ENCODE data around the gene ZNF575. TPM values are rescaled to one million over a fixed set of nuclear protein-coding genes. Genes with fewer than 3 reads are reported as not detected.

ZNF575 gene
- total and polyA plus RNA-seq, 10 of the 15 experiments (the other 5 are each of a cell fraction or from before 2014, with no cell fraction given): 0.18 to 2.8 (median 0.75) TPM

GRCh38 chr19:43526884-43527859 is 5.8 kb upstream of the ZNF575 start, which contains the start of gene ETHE1 (continued):
- TF ChIP-seq JUND (IDR thresholded peaks at IDR 0.05; ENCODE audit: low read depth, low read length): no peak
- peak in 1 of 2 experiments; percentile 17; a peak in 1 of 4 replicates for TF ChIP-seq IKZF2 (IDR thresholded peaks at IDR 0.05)
- TF ChIP-seq ZNF384 (IDR thresholded peaks at IDR 0.05; ENCODE audit: borderline replicate concordance, low read depth, low read length): no peak
- TF ChIP-seq NRF1 (conservative IDR thresholded peaks at IDR 0.05; ENCODE audit: low read depth, low read length): no peak
- TF ChIP-seq HDAC6 (IDR thresholded peaks at IDR 0.05; ENCODE audit: unreplicated experiment): peak; percentile 51
- TF ChIP-seq NFIC (IDR thresholded peaks at IDR 0.05; ENCODE audit: low read depth, low read length): no peak
- no peak for TF ChIP-seq HSF1 (IDR thresholded peaks at IDR 0.05; ENCODE audit: low read depth, low read length)
- TF ChIP-seq BHLHE40 (IDR thresholded peaks at IDR 0.05; ENCODE audit: borderline replicate concordance in 1 of 2, low read depth in 2 of 2, low read length in 1 of 2): peak in 1 of 2 experiments; percentile 59; a peak in 1 of 4 replicates
- TF ChIP-seq ASH2L (IDR thresholded peaks at IDR 0.05; ENCODE audit: borderline replicate concordance, low read depth): no peak
- no peak for TF ChIP-seq E2F4 (IDR thresholded peaks at IDR 0.05; ENCODE audit: low read depth, low read length)
- peak; percentile 67 for TF ChIP-seq YY1 (IDR thresholded peaks at IDR 0.05; ENCODE audit: low read depth, low read length)
- TF ChIP-seq SIX5 (IDR thresholded peaks at IDR 0.05; ENCODE audit: low read depth, low read length, severe bottlenecking): no peak
- no peak for TF ChIP-seq IRF5 (IDR thresholded peaks at IDR 0.05; ENCODE audit: borderline replicate concordance)
- no peak for TF ChIP-seq STAT3 (IDR thresholded peaks at IDR 0.05; ENCODE audit: low read depth, low read length)
- TF ChIP-seq CBX3 (IDR thresholded peaks at IDR 0.05; ENCODE audit: borderline replicate concordance, low read depth): no peak
- TF ChIP-seq SMC3 (IDR thresholded peaks at IDR 0.05; ENCODE audit: borderline replicate concordance, low read length): no peak
- no peak for TF ChIP-seq RAD21 (IDR thresholded peaks at IDR 0.05; ENCODE audit: insufficient read depth, low read depth, low read length)
- peak; percentile 54 for TF ChIP-seq SMARCA5 (IDR thresholded peaks at IDR 0.05)
- no peak for TF ChIP-seq USF2 (IDR thresholded peaks at IDR 0.05; ENCODE audit: borderline replicate concordance, low read depth, low read length)
- TF ChIP-seq ELK1 (IDR thresholded peaks at IDR 0.05; ENCODE audit: low read depth, low read length): no peak

Measured in GM12878 (cell line).